SIG-M5 (cell line): ENCODE data around the gene ATPAF1.

Experiments
- DNase-seq: peaks from one replicate; lab custom pipeline; 2025; lab: John Stamatoyannopoulos, UW

ATPAF1 gene

GRCh38 chr1:46587069-46587468 is 81.1 kb downstream of the ATPAF1 start:
- DNase-seq = peak; percentile 72

GRCh38 chr1:46585312-46585938 is 82.7 kb downstream of the ATPAF1 start:
- DNase-seq = no peak

- DNase-seq = no peak
These were observed 84.7 kb downstream of the ATPAF1 start for GRCh38 chr1:46583494-46583893.

- DNase-seq = no peak
These were observed 85.2 kb downstream of the ATPAF1 start for GRCh38 chr1:46582972-46583371.
